ENCODE results near the gene NANOS2. TPM values are rescaled to one million over a fixed set of nuclear protein-coding genes. Genes with fewer than 3 reads are reported as not detected.

The NANOS2 gene
- total and polyA plus RNA-seq, 2 of the 13 experiments (the other 11 are each of a cell fraction or from before 2014, with no cell fraction given) = not detected

- TF ChIP-seq PATZ1 (CRISPR knock-in tag; IDR thresholded peaks at IDR 0.05) (peak; percentile 54; the same call in 1 of the 2 replicates), REPIN1 (CRISPR knock-in tag; IDR thresholded peaks at IDR 0.05; ENCODE audit: borderline replicate concordance, low read depth) (0 out of 2 replicates have a peak, but pooled peaks have one; percentile 5), ZNF143 (CRISPR knock-in tag; IDR thresholded peaks at IDR 0.05) (peak; percentile 89), SOX13 (IDR thresholded peaks at IDR 0.05) (no peak), SOX13 (CRISPR knock-in tag; conservative IDR thresholded peaks at IDR 0.05 in 1 of 2, IDR thresholded peaks at IDR 0.05 in 1 of 2) (peak in 1 of 2 experiments; percentile 9; a peak in 1 of 4 replicates), GABPA (IDR thresholded peaks at IDR 0.05; ENCODE audit: low read depth, low read length) (peak; percentile 62), GABPA (CRISPR knock-in tag; IDR thresholded peaks at IDR 0.05; ENCODE audit: low read depth) (peak; percentile 89), TBL1XR1 (IDR thresholded peaks at IDR 0.05; ENCODE audit: borderline replicate concordance, low read length, partially characterized antibody) (peak; percentile 37), ZFP36L1 (CRISPR knock-in tag; IDR thresholded peaks at IDR 0.05) (no peak), THAP11 (CRISPR knock-in tag; IDR thresholded peaks at IDR 0.05) (peak; percentile 94), ZNF329 (CRISPR knock-in tag; IDR thresholded peaks at IDR 0.05; ENCODE audit: low read depth) (no peak), GABPB1 (CRISPR knock-in tag; IDR thresholded peaks at IDR 0.05) (peak; percentile 81), ZNF784 (CRISPR knock-in tag; IDR thresholded peaks at IDR 0.05; ENCODE audit: borderline replicate concordance) (no peak; the same call in none of the 2 replicates), GMEB1 (CRISPR knock-in tag; IDR thresholded peaks at IDR 0.05; ENCODE audit: borderline replicate concordance) (peak; percentile 21; the same call in 1 of the 2 replicates), NFAT5 (CRISPR knock-in tag; IDR thresholded peaks at IDR 0.05) (no peak), NBN (conservative IDR thresholded peaks at IDR 0.05) (no peak), ZNF746 (CRISPR knock-in tag; IDR thresholded peaks at IDR 0.05) (0 out of 2 replicates have a peak, but pooled peaks have one; percentile 11), SRSF4 (IDR thresholded peaks at IDR 0.05; ENCODE audit: low read depth, low read length, poor library complexity, severe bottlenecking) (no peak), ZNF558 (CRISPR knock-in tag; IDR thresholded peaks at IDR 0.05; ENCODE audit: borderline replicate concordance) (peak; percentile 72; the same call in 1 of the 2 replicates)
Measured at GRCh38 chr19:45885556-45886426, 28.8 kb downstream of the NANOS2 start, which contains the start of gene IRF2BP1 (continued).

Measured in HepG2 (cell line).